HepG2 (cell line): ENCODE data around the gene POLN. TPM values are rescaled to one million over a fixed set of nuclear protein-coding genes. Genes with fewer than 3 reads are reported as not detected.
A peak's percentile ranks its signal among the peaks of the same experiment; 100 is the strongest.

Experiments
- AHR ChIP-seq: IDR thresholded peaks from 2 replicates; pipeline ENCODE4 v1.6.1; 2018; ENCODE audit warnings: missing genetic modification reagents, missing compliant biosample characterization
- CHD4 ChIP-seq: fragments of 200-600 bp; sonication (generic); IDR thresholded peaks from 2 replicates; pipeline ENCODE4 v1.7.0; 2017; ENCODE audit warnings: mild to moderate bottlenecking, low read length, borderline replicate concordance
- EZH2 ChIP-seq: conservative IDR thresholded peaks from 2 replicates; pipeline ENCODE4 v1.6.1; 2012; ENCODE audit warnings: mild to moderate bottlenecking, low read depth, low read length, moderate library complexity
- FLYWCH1 ChIP-seq: sonication (generic); formaldehyde crosslinking; IDR thresholded peaks from 2 replicates; pipeline ENCODE4 v1.8.1; 2023; ENCODE audit warnings: mild to moderate bottlenecking, missing genetic modification reagents
- GFI1 ChIP-seq: sonication (generic); formaldehyde crosslinking; IDR thresholded peaks from 2 replicates; pipeline ENCODE4 v1.5.0; 2020; ENCODE audit warnings: missing genetic modification reagents, mild to moderate bottlenecking, borderline replicate concordance
- HOXD1 ChIP-seq: sonication (generic); formaldehyde crosslinking; IDR thresholded peaks from 2 replicates; pipeline ENCODE4 v1.5.0; 2020; ENCODE audit warnings: missing genetic modification reagents
- MEF2D ChIP-seq: sonication (generic); formaldehyde crosslinking; IDR thresholded peaks from 2 replicates; pipeline ENCODE4 v1.5.1; 2020; ENCODE audit warnings: mild to moderate bottlenecking, missing genetic modification reagents
- MTF2 ChIP-seq: sonication (generic); formaldehyde crosslinking; IDR thresholded peaks from 2 replicates; pipeline ENCODE4 v1.5.0; 2020; ENCODE audit warnings: missing genetic modification reagents, borderline replicate concordance
- NFKBIZ ChIP-seq: IDR thresholded peaks from 2 replicates; pipeline ENCODE4 v1.6.1; 2018; ENCODE audit warnings: missing genetic modification reagents, missing compliant biosample characterization
- PTBP1 ChIP-seq: fragments of 200-400 bp; formaldehyde crosslinking; IDR thresholded peaks from 2 replicates; pipeline ENCODE4 v1.6.1; 2018; ENCODE audit warnings: low read length, low read depth; ENCODE audit not compliant: poor library complexity, severe bottlenecking
- RFXANK ChIP-seq: IDR thresholded peaks from 2 replicates; pipeline ENCODE4 v1.6.1; 2016
- RXRB ChIP-seq: IDR thresholded peaks from 2 replicates; pipeline ENCODE4 v1.6.1; 2016; ENCODE audit warnings: borderline replicate concordance, missing genetic modification reagents, missing compliant biosample characterization
- SNAPC2 ChIP-seq: sonication (generic); formaldehyde crosslinking; IDR thresholded peaks from 2 replicates; pipeline ENCODE4 v1.8.1; 2022; ENCODE audit warnings: mild to moderate bottlenecking, missing genetic modification reagents
- SP2 ChIP-seq: sonication (generic); formaldehyde crosslinking; IDR thresholded peaks from 2 replicates; pipeline ENCODE4 v1.5.1; 2020; ENCODE audit warnings: mild to moderate bottlenecking, missing genetic modification reagents
- ZC3H4 ChIP-seq: sonication (generic); formaldehyde crosslinking; IDR thresholded peaks from 2 replicates; pipeline ENCODE4 v1.4.0; 2020; ENCODE audit warnings: missing genetic modification reagents, borderline replicate concordance
- ZFP36L1 ChIP-seq: sonication (generic); formaldehyde crosslinking; IDR thresholded peaks from 2 replicates; pipeline ENCODE4 v1.8.0; 2022; ENCODE audit warnings: mild to moderate bottlenecking, missing genetic modification reagents, moderate library complexity
- ZIK1 ChIP-seq: sonication (generic); formaldehyde crosslinking; IDR thresholded peaks from 2 replicates; pipeline ENCODE4 v1.5.0; 2020; ENCODE audit warnings: mild to moderate bottlenecking, low read depth, missing genetic modification reagents, borderline replicate concordance
- ZNF3 ChIP-seq: IDR thresholded peaks from 2 replicates; pipeline ENCODE4 v1.7.0; 2017; ENCODE audit warnings: inconsistent platforms
- ZNF484 ChIP-seq: sonication (generic); formaldehyde crosslinking; IDR thresholded peaks from 2 replicates; pipeline ENCODE4 v1.5.1; 2020; ENCODE audit warnings: mild to moderate bottlenecking, low read depth, missing genetic modification reagents, borderline replicate concordance
- ZNF720 ChIP-seq: sonication (generic); formaldehyde crosslinking; IDR thresholded peaks from 2 replicates; pipeline ENCODE4 v1.4.0; 2020; ENCODE audit warnings: missing genetic modification reagents
- polyA plus RNA-seq, 8 experiments: library from polyadenylated mRNA; depleted of rRNA in 3 of 8; stranded (reverse) in 7 of 8; unstranded in 1 of 8; fragments of >200 nt; fragmentation: Illumina TruSeq in 4 of 8; extraction: Trizol in 4 of 8; gene quantifications; 2 replicates each; pipeline versions ENCODE4 v1.2.1 to v1.2.3, GENCODE V29; 2011 to 2016; ENCODE audit warnings: low read depth in 4 of 8, missing spikeins in 1 of 8, mixed read lengths in 1 of 8; ENCODE audit not compliant: insufficient read depth in 1 of 8
- total RNA-seq, 5 experiments: library from RNA; depleted of rRNA; stranded (reverse); fragments of >200 nt; fragmentation: Illumina TruSeq; extraction: Trizol; gene quantifications; 2 replicates each; pipeline ENCODE4 v1.2.3, GENCODE V29; 2016; ENCODE audit warnings: low read depth in 1 of 5
- TF ChIP-seq, protein P1 (sequence below): sonication (generic); formaldehyde crosslinking; IDR thresholded peaks from 2 replicates; pipeline ENCODE4; 2020; ENCODE audit warnings: missing genetic modification reagents, mild to moderate bottlenecking, borderline replicate concordance
- TF ChIP-seq, protein P2 (sequence below): sonication (generic); formaldehyde crosslinking; IDR thresholded peaks from 2 replicates; pipeline ENCODE4 v1.9.0; 2021; ENCODE audit warnings: missing genetic modification reagents, mild to moderate bottlenecking, borderline replicate concordance
- TF ChIP-seq, protein P3 (sequence below): sonication (generic); formaldehyde crosslinking; IDR thresholded peaks from 2 replicates; pipeline ENCODE4 v1.4.0; 2020; ENCODE audit warnings: missing genetic modification reagents
- TF ChIP-seq, protein P4 (sequence below): sonication (generic); formaldehyde crosslinking; IDR thresholded peaks from 2 replicates; pipeline ENCODE4 v1.5.0; 2020; ENCODE audit warnings: mild to moderate bottlenecking, missing genetic modification reagents

POLN gene
- total and polyA plus RNA-seq, 2 of the 13 experiments (the other 11 are each of a cell fraction or from before 2014, with no cell fraction given): 0.93 to 1.5 TPM

DNA sequence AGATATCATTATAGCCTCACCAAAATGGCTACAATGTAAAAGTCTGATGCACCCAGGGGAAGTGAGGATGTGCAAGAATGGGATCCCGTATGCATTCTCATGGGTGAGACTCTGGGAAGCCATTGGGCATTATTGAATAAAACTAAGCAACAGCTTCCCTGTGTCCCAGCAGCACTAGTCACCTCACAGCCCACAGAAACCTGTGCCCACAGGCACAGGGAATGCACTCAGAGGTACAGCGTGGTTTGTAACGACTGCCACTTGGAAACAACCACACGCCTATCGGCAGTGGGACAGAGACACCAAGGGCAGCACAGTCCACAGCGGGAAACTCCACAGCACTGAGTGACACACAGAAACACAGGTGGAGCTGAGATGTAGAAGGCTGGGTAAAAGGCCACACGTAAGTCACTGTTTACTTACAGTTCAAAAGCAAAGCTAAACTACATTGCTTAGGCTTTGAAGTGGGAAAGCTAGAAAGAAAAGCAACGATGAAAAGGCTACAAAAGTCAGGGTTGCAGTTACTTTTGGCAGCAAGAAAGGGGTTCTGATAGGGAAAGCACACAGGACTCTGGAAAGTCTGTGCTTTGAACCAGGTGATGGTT, 69.2 kb downstream of the POLN start (continued):
- TF ChIP-seq, protein P1, sequence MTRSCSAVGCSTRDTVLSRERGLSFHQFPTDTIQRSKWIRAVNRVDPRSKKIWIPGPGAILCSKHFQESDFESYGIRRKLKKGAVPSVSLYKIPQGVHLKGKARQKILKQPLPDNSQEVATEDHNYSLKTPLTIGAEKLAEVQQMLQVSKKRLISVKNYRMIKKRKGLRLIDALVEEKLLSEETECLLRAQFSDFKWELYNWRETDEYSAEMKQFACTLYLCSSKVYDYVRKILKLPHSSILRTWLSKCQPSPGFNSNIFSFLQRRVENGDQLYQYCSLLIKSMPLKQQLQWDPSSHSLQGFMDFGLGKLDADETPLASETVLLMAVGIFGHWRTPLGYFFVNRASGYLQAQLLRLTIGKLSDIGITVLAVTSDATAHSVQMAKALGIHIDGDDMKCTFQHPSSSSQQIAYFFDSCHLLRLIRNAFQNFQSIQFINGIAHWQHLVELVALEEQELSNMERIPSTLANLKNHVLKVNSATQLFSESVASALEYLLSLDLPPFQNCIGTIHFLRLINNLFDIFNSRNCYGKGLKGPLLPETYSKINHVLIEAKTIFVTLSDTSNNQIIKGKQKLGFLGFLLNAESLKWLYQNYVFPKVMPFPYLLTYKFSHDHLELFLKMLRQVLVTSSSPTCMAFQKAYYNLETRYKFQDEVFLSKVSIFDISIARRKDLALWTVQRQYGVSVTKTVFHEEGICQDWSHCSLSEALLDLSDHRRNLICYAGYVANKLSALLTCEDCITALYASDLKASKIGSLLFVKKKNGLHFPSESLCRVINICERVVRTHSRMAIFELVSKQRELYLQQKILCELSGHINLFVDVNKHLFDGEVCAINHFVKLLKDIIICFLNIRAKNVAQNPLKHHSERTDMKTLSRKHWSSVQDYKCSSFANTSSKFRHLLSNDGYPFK (CRISPR knock-in tag): no peak
- TF ChIP-seq NFKBIZ (CRISPR knock-in tag) (no peak), SNAPC2 (no peak), ZNF720 (CRISPR knock-in tag) (no peak), ZNF484 (CRISPR knock-in tag) (no peak), HOXD1 (no peak), MTF2 (CRISPR knock-in tag) (no peak), CHD4 (no peak), ZNF3 (CRISPR knock-in tag) (no peak), ZC3H4 (no peak), ZFP36L1 (CRISPR knock-in tag) (no peak), FLYWCH1 (CRISPR knock-in tag) (no peak), RXRB (CRISPR knock-in tag) (peak; percentile 67; the same call in 1 of the 2 replicates), GFI1 (CRISPR knock-in tag) (no peak), MEF2D (CRISPR knock-in tag) (0 out of 2 replicates have a peak, but pooled peaks have one; percentile 48), PTBP1 (no peak), ZIK1 (CRISPR knock-in tag) (no peak), EZH2 (no peak), RFXANK (CRISPR knock-in tag) (no peak), AHR (no peak), SP2 (CRISPR knock-in tag) (no peak)
- TF ChIP-seq, protein P2, sequence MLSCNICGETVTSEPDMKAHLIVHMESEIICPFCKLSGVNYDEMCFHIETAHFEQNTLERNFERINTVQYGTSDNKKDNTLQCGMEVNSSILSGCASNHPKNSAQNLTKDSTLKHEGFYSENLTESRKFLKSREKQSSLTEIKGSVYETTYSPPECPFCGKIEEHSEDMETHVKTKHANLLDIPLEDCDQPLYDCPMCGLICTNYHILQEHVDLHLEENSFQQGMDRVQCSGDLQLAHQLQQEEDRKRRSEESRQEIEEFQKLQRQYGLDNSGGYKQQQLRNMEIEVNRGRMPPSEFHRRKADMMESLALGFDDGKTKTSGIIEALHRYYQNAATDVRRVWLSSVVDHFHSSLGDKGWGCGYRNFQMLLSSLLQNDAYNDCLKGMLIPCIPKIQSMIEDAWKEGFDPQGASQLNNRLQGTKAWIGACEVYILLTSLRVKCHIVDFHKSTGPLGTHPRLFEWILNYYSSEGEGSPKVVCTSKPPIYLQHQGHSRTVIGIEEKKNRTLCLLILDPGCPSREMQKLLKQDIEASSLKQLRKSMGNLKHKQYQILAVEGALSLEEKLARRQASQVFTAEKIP (CRISPR knock-in tag): no peak
- TF ChIP-seq, protein P3, sequence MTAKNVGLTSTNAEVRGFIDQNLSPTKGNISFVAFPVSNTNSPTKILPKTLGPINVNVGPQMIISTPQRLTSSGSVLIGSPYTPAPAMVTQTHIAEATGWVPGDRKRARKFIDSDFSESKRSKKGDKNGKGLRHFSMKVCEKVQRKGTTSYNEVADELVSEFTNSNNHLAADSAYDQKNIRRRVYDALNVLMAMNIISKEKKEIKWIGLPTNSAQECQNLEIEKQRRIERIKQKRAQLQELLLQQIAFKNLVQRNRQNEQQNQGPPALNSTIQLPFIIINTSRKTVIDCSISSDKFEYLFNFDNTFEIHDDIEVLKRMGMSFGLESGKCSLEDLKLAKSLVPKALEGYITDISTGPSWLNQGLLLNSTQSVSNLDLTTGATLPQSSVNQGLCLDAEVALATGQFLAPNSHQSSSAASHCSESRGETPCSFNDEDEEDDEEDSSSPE (CRISPR knock-in tag): no peak
- TF ChIP-seq, protein P4, sequence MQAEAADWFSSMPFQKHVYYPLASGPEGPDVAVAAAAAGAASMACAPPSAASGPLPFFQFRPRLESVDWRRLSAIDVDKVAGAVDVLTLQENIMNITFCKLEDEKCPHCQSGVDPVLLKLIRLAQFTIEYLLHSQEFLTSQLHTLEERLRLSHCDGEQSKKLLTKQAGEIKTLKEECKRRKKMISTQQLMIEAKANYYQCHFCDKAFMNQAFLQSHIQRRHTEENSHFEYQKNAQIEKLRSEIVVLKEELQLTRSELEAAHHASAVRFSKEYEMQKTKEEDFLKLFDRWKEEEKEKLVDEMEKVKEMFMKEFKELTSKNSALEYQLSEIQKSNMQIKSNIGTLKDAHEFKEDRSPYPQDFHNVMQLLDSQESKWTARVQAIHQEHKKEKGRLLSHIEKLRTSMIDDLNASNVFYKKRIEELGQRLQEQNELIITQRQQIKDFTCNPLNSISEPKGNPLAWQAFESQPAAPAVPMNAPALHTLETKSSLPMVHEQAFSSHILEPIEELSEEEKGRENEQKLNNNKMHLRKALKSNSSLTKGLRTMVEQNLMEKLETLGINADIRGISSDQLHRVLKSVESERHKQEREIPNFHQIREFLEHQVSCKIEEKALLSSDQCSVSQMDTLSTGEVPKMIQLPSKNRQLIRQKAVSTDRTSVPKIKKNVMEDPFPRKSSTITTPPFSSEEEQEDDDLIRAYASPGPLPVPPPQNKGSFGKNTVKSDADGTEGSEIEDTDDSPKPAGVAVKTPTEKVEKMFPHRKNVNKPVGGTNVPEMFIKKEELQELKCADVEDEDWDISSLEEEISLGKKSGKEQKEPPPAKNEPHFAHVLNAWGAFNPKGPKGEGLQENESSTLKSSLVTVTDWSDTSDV (CRISPR knock-in tag): no peak
